SK-N-SH treated with all-trans-retinoic acid at 6 μM for 48 hours (cell line): ENCODE measurements around the gene RTN1.

Experiments
- ATAC-seq: fragments of 200-7000 bp; cut with Tn5 transposase; 3 replicates; pipeline ENCODE4 v1.9.1; 2020; ENCODE audit warnings: mild to moderate bottlenecking, moderate library complexity
- ARNTL ChIP-seq: fragments of 450-650 bp; formaldehyde crosslinking; IDR thresholded peaks from 2 replicates; pipeline ENCODE4 v1.5.0; 2020; ENCODE audit warnings: low read depth, mild to moderate bottlenecking, moderate library complexity, borderline replicate concordance
- BACH2 ChIP-seq: fragments of 250-450 bp; sonication (Bioruptor Pico); IDR thresholded peaks from 2 replicates; pipeline ENCODE4 v1.9.0; 2021; ENCODE audit warnings: mild to moderate bottlenecking, borderline replicate concordance
- CREB5 ChIP-seq: fragments of 250-450 bp; sonication (Bioruptor Pico); IDR thresholded peaks from 2 replicates; pipeline ENCODE4 v1.5.1; 2020; ENCODE audit warnings: low read depth, mild to moderate bottlenecking, moderate library complexity
- CSDC2 ChIP-seq: fragments of 250-450 bp; sonication (Bioruptor Pico); IDR thresholded peaks from 2 replicates; pipeline ENCODE4 v1.5.0; 2020; ENCODE audit warnings: mild to moderate bottlenecking, moderate library complexity
- ESRRG ChIP-seq: fragments of 250-450 bp; sonication (Bioruptor Pico); IDR thresholded peaks from 2 replicates; pipeline ENCODE4 v1.6.1; 2021; ENCODE audit warnings: mild to moderate bottlenecking
- GLIS3 ChIP-seq: fragments of 250-450 bp; sonication (Bioruptor Pico); IDR thresholded peaks from 2 replicates; pipeline ENCODE4 v1.5.0; 2020; ENCODE audit warnings: mild to moderate bottlenecking, moderate library complexity
- ISL1 ChIP-seq: fragments of 250-450 bp; sonication (Bioruptor Pico); IDR thresholded peaks from 2 replicates; pipeline ENCODE4 v2.1.2; 2022; ENCODE audit warnings: mild to moderate bottlenecking, moderate library complexity
- PATZ1 ChIP-seq: fragments of 250-450 bp; sonication (Bioruptor Pico); IDR thresholded peaks from 2 replicates; pipeline ENCODE4 v1.8.0; 2020; ENCODE audit warnings: mild to moderate bottlenecking, moderate library complexity, borderline replicate concordance
- POU6F1 ChIP-seq: fragments of 250-450 bp; sonication (Bioruptor Pico); IDR thresholded peaks from 2 replicates; pipeline ENCODE4 v1.8.0; 2021; ENCODE audit warnings: low read depth, mild to moderate bottlenecking, moderate library complexity, borderline replicate concordance
- PPARA ChIP-seq: fragments of 250-450 bp; sonication (Bioruptor Pico); IDR thresholded peaks from 2 replicates; pipeline ENCODE4 v1.5.0; 2020; ENCODE audit warnings: mild to moderate bottlenecking, borderline replicate concordance
- RARB ChIP-seq: fragments of 250-450 bp; sonication (Bioruptor Pico); IDR thresholded peaks from 2 replicates; pipeline ENCODE4 v1.8.0; 2021; ENCODE audit warnings: mild to moderate bottlenecking, moderate library complexity
- SNAI2 ChIP-seq: fragments of 250-450 bp; sonication (Bioruptor Pico); IDR thresholded peaks from 2 replicates; pipeline ENCODE4 v1.5.0; 2020; ENCODE audit warnings: mild to moderate bottlenecking, moderate library complexity
- TCF4 ChIP-seq: fragments of 250-450 bp; sonication (Bioruptor Pico); IDR thresholded peaks from 2 replicates; pipeline ENCODE4 v1.8.0; 2021; ENCODE audit warnings: mild to moderate bottlenecking, moderate library complexity, borderline replicate concordance
- TSHZ2 ChIP-seq: fragments of 250-450 bp; sonication (Bioruptor Pico); IDR thresholded peaks from 2 replicates; pipeline ENCODE4 v1.5.0; 2020; ENCODE audit warnings: mild to moderate bottlenecking, moderate library complexity
- ZC3H10 ChIP-seq: fragments of 250-450 bp; sonication (Bioruptor Pico); IDR thresholded peaks from 2 replicates; pipeline ENCODE4 v1.5.1; 2021; ENCODE audit warnings: mild to moderate bottlenecking, moderate library complexity
- ZFP3 ChIP-seq: fragments of 250-450 bp; sonication (Bioruptor Pico); IDR thresholded peaks from 2 replicates; pipeline ENCODE4 v1.5.0; 2020; ENCODE audit warnings: mild to moderate bottlenecking, moderate library complexity
- ZFP30 ChIP-seq: fragments of 450-650 bp; formaldehyde crosslinking; IDR thresholded peaks from 2 replicates; pipeline ENCODE4 v1.5.0; 2022; ENCODE audit warnings: mild to moderate bottlenecking, moderate library complexity
- ZNF70 ChIP-seq: fragments of 450-650 bp; formaldehyde crosslinking; IDR thresholded peaks from 2 replicates; pipeline ENCODE4 v1.5.0; 2020; ENCODE audit warnings: mild to moderate bottlenecking, moderate library complexity

RTN1 gene

GRCh38 chr14:59920378-59920683 lies 49.8 kb upstream of the RTN1 start (continued):
- TF ChIP-seq TSHZ2 (CRISPR knock-in tag) (no peak), RARB (CRISPR knock-in tag) (no peak), ISL1 (CRISPR knock-in tag) (no peak), ARNTL (CRISPR knock-in tag) (no peak), GLIS3 (CRISPR knock-in tag) (no peak), ESRRG (CRISPR knock-in tag) (no peak)
- TF ChIP-seq, all 23 proteins: peak for 0

- ATAC-seq: peak; percentile 75
- no peak for TF ChIP-seq ISL1 (CRISPR knock-in tag)
- no peak for TF ChIP-seq TCF4 (CRISPR knock-in tag)
- TF ChIP-seq GLIS3 (CRISPR knock-in tag): no peak
- TF ChIP-seq SNAI2: no peak
- no peak for TF ChIP-seq CREB5 (CRISPR knock-in tag)
- TF ChIP-seq RARB (CRISPR knock-in tag): no peak
- TF ChIP-seq ZFP30 (CRISPR knock-in tag): no peak
- no peak for TF ChIP-seq TSHZ2 (CRISPR knock-in tag)
- TF ChIP-seq ZC3H10 (CRISPR knock-in tag): no peak
- no peak for TF ChIP-seq POU6F1 (CRISPR knock-in tag)
- TF ChIP-seq ZNF70 (CRISPR knock-in tag): no peak
- TF ChIP-seq CSDC2 (CRISPR knock-in tag): no peak
- TF ChIP-seq ZFP3 (CRISPR knock-in tag): no peak
- TF ChIP-seq ARNTL (CRISPR knock-in tag): no peak
- TF ChIP-seq, all 23 proteins: peak for 0
Measured at GRCh38 chr14:59919570-59920377, 49.2 kb upstream of the RTN1 start, which contains the start of gene LRRC9. Gene LRRC9 (plus strand): TSS chr14:59920144.

GRCh38 chr14:59918824-59919569 lies 48.4 kb upstream of the RTN1 start:
- ATAC-seq: peak; percentile 90
- TF ChIP-seq ZFP3 (CRISPR knock-in tag) (no peak), POU6F1 (CRISPR knock-in tag) (no peak), ZNF70 (CRISPR knock-in tag) (no peak), PPARA (CRISPR knock-in tag) (no peak), PATZ1 (CRISPR knock-in tag) (no peak), ZFP30 (CRISPR knock-in tag) (no peak), TCF4 (CRISPR knock-in tag) (no peak), BACH2 (CRISPR knock-in tag) (no peak), ISL1 (CRISPR knock-in tag) (no peak), TSHZ2 (CRISPR knock-in tag) (no peak), CSDC2 (CRISPR knock-in tag) (no peak), RARB (CRISPR knock-in tag) (no peak), ESRRG (CRISPR knock-in tag) (no peak)
- TF ChIP-seq, all 23 proteins: peak for 0
